ENCODE results near the gene ZBTB44. TPM values are rescaled to one million over a fixed set of nuclear protein-coding genes. Genes with fewer than 3 reads are reported as not detected.

Gene ZBTB44
- total RNA-seq, 2 donors from 2014 or later, result 66.1 to 69.2 TPM

DNA sequence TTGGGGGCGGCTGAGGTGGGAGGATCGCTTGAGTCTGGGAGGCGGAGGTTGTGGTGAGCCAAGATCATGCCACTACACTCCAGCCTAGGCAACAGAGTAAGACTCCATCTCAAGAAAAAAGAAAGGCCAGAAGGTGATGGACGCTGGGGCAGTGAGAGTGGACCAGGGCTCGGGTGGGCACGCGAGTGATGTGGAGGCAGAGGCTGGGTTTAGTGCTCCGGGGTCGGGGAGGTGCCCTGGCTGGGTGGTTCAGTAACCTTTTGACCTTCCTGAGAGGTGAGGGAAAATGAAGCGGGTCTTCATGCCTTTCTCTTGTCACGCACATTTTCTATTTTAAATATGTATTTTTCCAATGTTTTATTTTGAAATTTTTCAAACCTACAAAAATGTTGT lies 110.0 kb downstream of the ZBTB44 start:
- no peaks in the 10 kb centered on the region for H3K27me3 ChIP-seq (ENCODE audit: control insufficient read depth, insufficient read depth, low read length, poor library complexity, severe bottlenecking)

GRCh38 chr11:130203766-130204702 lies 110.7 kb downstream of the ZBTB44 start:
- H3K27ac ChIP-seq (ENCODE audit: low read depth, low read length), result no peak overlapping the region
- Mint-ChIP-seq H3K27me3 (ENCODE audit: insufficient read depth) (no peaks in the 10 kb centered on the region), H3K36me3 (ENCODE audit: low read depth) (peaks cover 43% of the 10 kb centered on the region), H3K4me3 (no peak overlapping the region), H3K27ac (no peak overlapping the region), H3K4me1 (no peaks in the 10 kb centered on the region), H3K9me3 (peaks cover 14% of the 10 kb centered on the region)
- no peaks in the 10 kb centered on the region for H3K36me3 ChIP-seq (ENCODE audit: control insufficient read depth, insufficient read depth, low read length)
- H3K27me3 ChIP-seq (ENCODE audit: control insufficient read depth, insufficient read depth, low read length, poor library complexity, severe bottlenecking), result no peaks in the 10 kb centered on the region
- no peak overlapping the region for H3K9ac ChIP-seq (ENCODE audit: extremely low read depth, low read length, poor library complexity, severe bottlenecking)
- TF ChIP-seq CTCF (conservative IDR thresholded peaks at IDR 0.05), result no peak
- no peak overlapping the region for H3K4me3 ChIP-seq (ENCODE audit: low read length)
- DNase-seq, result no peak
- H3K9me3 ChIP-seq (ENCODE audit: control insufficient read depth, low read length), result no peaks in the 10 kb centered on the region
- H3K4me1 ChIP-seq (ENCODE audit: control insufficient read depth, insufficient read depth, low read length), result no peaks in the 10 kb centered on the region
- 92 to 95% methylated on average over 21 to 27 of the region's 27 CpGs for whole genome bisulfite sequencing, 2 experiments (ENCODE audit: insufficient coverage in 1 of 2, insufficient read length in 1 of 2)

More for the DNA sequence above, 110.0 kb downstream of the ZBTB44 start:
- Mint-ChIP-seq H3K4me3 (no peak overlapping the region), H3K4me1 (no peaks in the 10 kb centered on the region), H3K27ac (no peak overlapping the region), H3K9me3 (peaks cover 14% of the 10 kb centered on the region), H3K27me3 (ENCODE audit: insufficient read depth) (no peaks in the 10 kb centered on the region), H3K36me3 (ENCODE audit: low read depth) (peaks cover 43% of the 10 kb centered on the region)
- DNase-seq, result no peak
- no peak overlapping the region for H3K27ac ChIP-seq (ENCODE audit: low read depth, low read length)
- WGBS, 2 experiments (ENCODE audit: insufficient coverage in 1 of 2, insufficient read length in 1 of 2), result 95 to 98% methylated on average over 7 to 9 of the region's 11 CpGs
- H3K9ac ChIP-seq (ENCODE audit: extremely low read depth, low read length, poor library complexity, severe bottlenecking), result no peak overlapping the region
- TF ChIP-seq CTCF (conservative IDR thresholded peaks at IDR 0.05), result no peak
- H3K36me3 ChIP-seq (ENCODE audit: control insufficient read depth, insufficient read depth, low read length), result no peaks in the 10 kb centered on the region
- no peaks in the 10 kb centered on the region for H3K9me3 ChIP-seq (ENCODE audit: control insufficient read depth, low read length)
- H3K4me3 ChIP-seq (ENCODE audit: low read length), result no peak overlapping the region
- H3K4me1 ChIP-seq (ENCODE audit: control insufficient read depth, insufficient read depth, low read length), result no peaks in the 10 kb centered on the region

GRCh38 chr11:130202818-130203689 lies 111.7 kb downstream of the ZBTB44 start:
- Histone ChIP-seq H3K9me3 (ENCODE audit: control insufficient read depth, low read length) (no peaks in the 10 kb centered on the region), H3K9ac (ENCODE audit: extremely low read depth, low read length, poor library complexity, severe bottlenecking) (no peak overlapping the region), H3K27me3 (ENCODE audit: control insufficient read depth, insufficient read depth, low read length, poor library complexity, severe bottlenecking) (no peaks in the 10 kb centered on the region), H3K4me3 (ENCODE audit: low read length) (no peak overlapping the region), H3K4me1 (ENCODE audit: control insufficient read depth, insufficient read depth, low read length) (no peaks in the 10 kb centered on the region), H3K36me3 (ENCODE audit: control insufficient read depth, insufficient read depth, low read length) (no peaks in the 10 kb centered on the region), H3K27ac (ENCODE audit: low read depth, low read length) (no peak overlapping the region)
- H3K36me3 Mint-ChIP-seq (ENCODE audit: low read depth), result peaks cover 45% of the 10 kb centered on the region
- no peak for TF ChIP-seq CTCF (conservative IDR thresholded peaks at IDR 0.05)
- H3K27me3 Mint-ChIP-seq (ENCODE audit: insufficient read depth), result no peaks in the 10 kb centered on the region
- DNase-seq, result no peak
- H3K9me3 Mint-ChIP-seq, result peaks cover 14% of the 10 kb centered on the region
- H3K27ac Mint-ChIP-seq, result no peak overlapping the region
- 86 to 92% methylated on average over 22 to 25 of the region's 25 CpGs for WGBS, 2 experiments (ENCODE audit: insufficient coverage in 1 of 2, insufficient read length in 1 of 2)
- no peak overlapping the region for H3K4me3 Mint-ChIP-seq
- H3K4me1 Mint-ChIP-seq, result no peaks in the 10 kb centered on the region
